ENCODE measurements around the gene YBEY.
A peak's percentile ranks its signal among the peaks of the same experiment; 100 is the strongest.

The YBEY gene

DNA sequence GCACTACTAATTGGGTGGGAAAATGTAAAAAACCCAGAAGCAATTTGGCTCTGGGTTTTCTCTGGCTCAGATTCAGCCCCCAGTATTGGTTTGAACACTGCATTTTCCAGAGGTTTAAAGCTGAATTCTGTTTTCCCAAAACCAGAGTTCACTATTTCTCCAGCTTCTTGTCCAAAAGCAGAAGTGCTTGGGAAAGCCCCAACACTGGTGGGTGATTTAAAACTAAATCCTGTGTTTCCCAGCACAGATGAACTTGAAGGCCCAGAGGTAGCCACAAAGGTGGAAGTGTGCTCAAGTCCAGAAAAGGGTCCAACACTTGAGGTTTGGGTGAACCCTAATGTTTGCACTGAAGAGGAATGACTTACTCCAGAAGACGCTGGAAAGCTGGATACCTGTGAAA lies 1.4 kb upstream of the YBEY start:
- Mint-ChIP-seq H3K27me3 (ENCODE audit: low read depth, poor library complexity) (no peaks in the 10 kb centered on the region), H3K27ac (peak overlapping the region; percentile 98), H3K4me3 (peak overlapping the region; percentile 92), H3K9me3 (peaks cover 26% of the 10 kb centered on the region), H3K36me3 (ENCODE audit: low read depth) (peaks cover 68% of the 10 kb centered on the region), H3K4me1 (peaks cover 57% of the 10 kb centered on the region)
- TF ChIP-seq, protein P1, sequence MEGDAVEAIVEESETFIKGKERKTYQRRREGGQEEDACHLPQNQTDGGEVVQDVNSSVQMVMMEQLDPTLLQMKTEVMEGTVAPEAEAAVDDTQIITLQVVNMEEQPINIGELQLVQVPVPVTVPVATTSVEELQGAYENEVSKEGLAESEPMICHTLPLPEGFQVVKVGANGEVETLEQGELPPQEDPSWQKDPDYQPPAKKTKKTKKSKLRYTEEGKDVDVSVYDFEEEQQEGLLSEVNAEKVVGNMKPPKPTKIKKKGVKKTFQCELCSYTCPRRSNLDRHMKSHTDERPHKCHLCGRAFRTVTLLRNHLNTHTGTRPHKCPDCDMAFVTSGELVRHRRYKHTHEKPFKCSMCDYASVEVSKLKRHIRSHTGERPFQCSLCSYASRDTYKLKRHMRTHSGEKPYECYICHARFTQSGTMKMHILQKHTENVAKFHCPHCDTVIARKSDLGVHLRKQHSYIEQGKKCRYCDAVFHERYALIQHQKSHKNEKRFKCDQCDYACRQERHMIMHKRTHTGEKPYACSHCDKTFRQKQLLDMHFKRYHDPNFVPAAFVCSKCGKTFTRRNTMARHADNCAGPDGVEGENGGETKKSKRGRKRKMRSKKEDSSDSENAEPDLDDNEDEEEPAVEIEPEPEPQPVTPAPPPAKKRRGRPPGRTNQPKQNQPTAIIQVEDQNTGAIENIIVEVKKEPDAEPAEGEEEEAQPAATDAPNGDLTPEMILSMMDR (IDR thresholded peaks at IDR 0.05): no peak
- no peak for DNase-seq

DNA sequence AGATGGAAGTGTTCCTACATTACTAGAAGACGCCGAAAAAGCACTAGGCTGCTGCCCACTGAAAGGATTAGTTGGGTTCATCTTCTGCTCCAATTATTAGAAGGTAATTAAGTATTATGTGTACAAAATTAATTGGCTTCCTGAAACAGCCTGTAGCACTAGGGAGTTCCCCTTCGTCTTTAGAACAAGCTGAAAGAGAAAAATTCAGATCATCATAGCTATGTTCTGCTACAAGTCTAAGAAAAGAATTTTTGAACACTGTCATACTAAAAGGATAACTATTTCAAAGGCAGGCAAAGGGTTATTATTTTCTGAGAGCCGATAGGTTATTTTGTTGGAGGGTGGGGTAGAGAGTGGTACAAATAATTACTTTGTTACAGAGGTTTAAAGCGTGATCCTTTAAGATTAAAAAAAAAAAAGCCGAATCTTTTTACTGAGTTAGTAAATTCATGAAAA lies 908 bp upstream of the YBEY start, which contains the start of gene MCM3AP:
Gene MCM3AP, minus strand, starts transcription at position 406 of the 456 bp plus-strand sequence. Its CDS starts 325 bp downstream, at position 81.
- peak within 1 kb of the TSS; percentile 98 for H3K27ac Mint-ChIP-seq
- H3K36me3 Mint-ChIP-seq (ENCODE audit: low read depth): peaks cover 66% of the 10 kb centered on the region
- H3K9me3 Mint-ChIP-seq: peaks cover 26% of the 10 kb centered on the region
- no peak for DNase-seq
- H3K4me3 Mint-ChIP-seq: peak within 1 kb of the TSS; percentile 92
- TF ChIP-seq, protein P1 (IDR thresholded peaks at IDR 0.05): no peak
- H3K4me1 Mint-ChIP-seq: peaks cover 60% of the 10 kb centered on the region
- H3K27me3 Mint-ChIP-seq (ENCODE audit: low read depth, poor library complexity): no peaks in the 10 kb centered on the region

DNA sequence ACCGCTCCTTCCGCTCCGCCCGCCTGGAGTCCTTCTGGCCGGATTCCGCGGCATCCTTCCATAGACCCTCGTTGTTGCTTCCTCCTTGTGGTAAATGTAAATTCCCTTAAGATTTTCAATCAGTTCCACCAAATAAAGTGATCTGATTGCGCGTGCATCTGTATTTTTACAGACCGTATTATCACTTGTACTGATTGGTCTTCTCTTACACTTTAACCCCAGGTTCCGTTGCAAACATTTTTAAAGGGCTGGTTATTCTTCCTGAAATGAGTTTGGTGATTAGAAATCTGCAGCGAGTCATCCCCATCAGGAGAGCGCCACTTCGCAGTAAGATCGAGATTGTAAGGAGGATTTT lies 483 bp downstream of the YBEY start:
- H3K9me3 Mint-ChIP-seq: peaks cover 31% of the 10 kb centered on the region
- TF ChIP-seq, protein P1 (IDR thresholded peaks at IDR 0.05): no peak
- DNase-seq: no peak

DNA sequence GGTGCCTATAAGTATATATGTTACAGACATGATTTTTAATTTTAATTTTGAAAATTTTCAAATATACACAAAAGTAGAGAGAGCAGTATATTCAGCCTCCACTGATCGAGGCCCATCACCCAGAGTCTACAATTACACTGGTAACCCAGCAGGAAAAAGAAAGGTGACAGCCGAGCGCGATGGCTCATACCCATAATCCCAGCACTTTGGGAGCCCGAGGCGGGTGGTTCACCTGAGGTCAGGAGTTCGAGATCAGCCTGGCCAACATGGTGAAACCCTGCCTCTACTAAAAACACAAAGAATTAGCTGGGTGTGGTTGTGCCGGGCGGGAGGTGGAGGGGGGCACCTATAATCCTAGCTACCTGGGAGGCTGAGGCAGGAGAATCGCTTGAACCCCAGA lies 1.4 kb downstream of the YBEY start:
- peak overlapping the region; percentile 92 for H3K4me3 Mint-ChIP-seq
- H3K36me3 Mint-ChIP-seq (ENCODE audit: low read depth): peaks cover 59% of the 10 kb centered on the region
- peaks cover 55% of the 10 kb centered on the region for H3K4me1 Mint-ChIP-seq

More for the DNA sequence above, 483 bp downstream of the YBEY start:
- H3K4me3 Mint-ChIP-seq: peak overlapping the region; percentile 92
- no peaks in the 10 kb centered on the region for H3K27me3 Mint-ChIP-seq (ENCODE audit: low read depth, poor library complexity)
- peak overlapping the region; percentile 95 for H3K27ac Mint-ChIP-seq
- peaks cover 59% of the 10 kb centered on the region for H3K36me3 Mint-ChIP-seq (ENCODE audit: low read depth)
- peaks cover 55% of the 10 kb centered on the region for H3K4me1 Mint-ChIP-seq

DNA sequence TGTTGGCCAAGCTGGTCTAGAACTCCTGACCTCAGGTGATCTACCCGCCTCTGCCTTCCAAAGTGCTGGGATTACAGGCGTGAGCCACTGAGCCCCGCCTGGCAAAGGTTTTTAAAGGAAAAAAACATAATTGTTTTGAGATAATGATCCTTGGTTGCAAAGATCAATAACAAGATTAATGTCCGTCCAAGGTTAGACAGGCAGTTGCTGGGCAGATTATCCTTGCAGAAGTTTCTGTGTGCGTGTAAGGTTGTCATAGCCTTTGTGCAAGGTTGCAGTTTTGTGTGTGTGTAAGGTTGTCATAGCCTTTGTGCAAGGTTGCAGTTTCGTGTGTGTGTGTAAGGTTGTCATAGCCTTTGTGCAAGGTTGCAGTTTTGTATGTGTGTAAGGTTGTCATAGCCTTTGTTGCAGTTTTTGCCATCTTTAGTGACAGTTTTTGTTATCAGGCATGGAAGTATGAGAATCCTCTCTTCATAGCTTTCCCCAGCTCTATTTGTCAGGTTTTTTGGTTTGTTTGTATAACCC lies 3.6 kb downstream of the YBEY start:
- Mint-ChIP-seq H3K27me3 (ENCODE audit: low read depth, poor library complexity) (no peaks in the 10 kb centered on the region), H3K27ac (no peak overlapping the region), H3K4me1 (peaks cover 42% of the 10 kb centered on the region), H3K36me3 (ENCODE audit: low read depth) (peaks cover 40% of the 10 kb centered on the region), H3K4me3 (no peak overlapping the region), H3K9me3 (peaks cover 24% of the 10 kb centered on the region)
- TF ChIP-seq, protein P1 (IDR thresholded peaks at IDR 0.05): no peak
- no peak for DNase-seq

More for the DNA sequence above, 1.4 kb downstream of the YBEY start:
- Mint-ChIP-seq H3K27ac (no peak overlapping the region), H3K9me3 (peaks cover 37% of the 10 kb centered on the region), H3K27me3 (ENCODE audit: low read depth, poor library complexity) (no peaks in the 10 kb centered on the region)
- DNase-seq: no peak
- TF ChIP-seq, protein P1 (IDR thresholded peaks at IDR 0.05): no peak

DNA sequence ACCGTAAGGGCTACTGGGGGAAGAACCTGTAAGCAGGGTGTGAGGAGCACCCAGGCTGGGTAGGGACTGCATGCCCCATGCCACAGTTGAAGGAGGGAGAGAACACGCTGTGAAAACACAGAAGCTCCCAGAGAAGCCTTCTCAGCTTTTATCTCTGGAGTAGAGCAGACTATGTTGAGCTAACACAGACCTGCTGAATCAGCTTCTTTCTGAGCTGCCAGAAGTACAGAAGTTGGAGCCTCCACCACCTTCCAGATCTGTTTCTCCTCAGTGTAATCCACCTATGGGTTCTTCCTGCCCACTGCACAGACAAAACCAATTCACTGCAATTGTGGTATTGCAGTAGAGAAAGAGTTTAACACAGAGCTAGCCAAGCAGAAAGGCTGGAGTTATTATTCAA lies 5.4 kb downstream of the YBEY start:
- TF ChIP-seq, protein P1 (IDR thresholded peaks at IDR 0.05): no peak
- no peak for DNase-seq
- peak overlapping the region; percentile 39 for H3K27ac Mint-ChIP-seq
- H3K36me3 Mint-ChIP-seq (ENCODE audit: low read depth): peaks cover 36% of the 10 kb centered on the region
- peaks cover 48% of the 10 kb centered on the region for H3K4me1 Mint-ChIP-seq
- no peaks in the 10 kb centered on the region for H3K27me3 Mint-ChIP-seq (ENCODE audit: low read depth, poor library complexity)
- H3K9me3 Mint-ChIP-seq: peaks cover 21% of the 10 kb centered on the region
- no peak overlapping the region for H3K4me3 Mint-ChIP-seq
